GM21526 (cell line): ENCODE results near the gene SCARB1.

Source experiments
- ATAC-seq: cut with Tn5 transposase; IDR thresholded peaks from one replicate; pipeline ENCODE4 v1.9.1; 2021; ENCODE audit warnings: moderate library complexity; ENCODE audit not compliant: unreplicated experiment, low FRiP score

SCARB1 gene

DNA sequence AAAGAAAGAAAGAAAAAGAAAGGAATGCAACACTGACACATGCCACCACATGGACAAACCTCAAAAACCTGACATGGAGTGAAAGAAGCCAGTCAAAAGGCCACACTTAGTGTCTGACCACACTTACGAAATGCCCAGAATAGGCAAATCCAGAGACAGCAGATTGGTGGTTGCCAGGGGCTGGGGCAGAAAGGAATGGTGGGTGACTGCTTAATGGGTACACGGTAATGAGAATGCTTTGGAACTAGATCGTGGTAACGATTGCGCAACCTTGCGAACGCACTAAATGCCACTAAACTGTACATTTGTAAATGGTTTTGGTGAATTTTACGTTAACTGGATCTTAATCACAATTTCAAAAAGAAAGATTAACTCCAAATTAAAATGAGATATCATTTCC lies 39.5 kb downstream of the SCARB1 start:
- no peak for ATAC-seq

DNA sequence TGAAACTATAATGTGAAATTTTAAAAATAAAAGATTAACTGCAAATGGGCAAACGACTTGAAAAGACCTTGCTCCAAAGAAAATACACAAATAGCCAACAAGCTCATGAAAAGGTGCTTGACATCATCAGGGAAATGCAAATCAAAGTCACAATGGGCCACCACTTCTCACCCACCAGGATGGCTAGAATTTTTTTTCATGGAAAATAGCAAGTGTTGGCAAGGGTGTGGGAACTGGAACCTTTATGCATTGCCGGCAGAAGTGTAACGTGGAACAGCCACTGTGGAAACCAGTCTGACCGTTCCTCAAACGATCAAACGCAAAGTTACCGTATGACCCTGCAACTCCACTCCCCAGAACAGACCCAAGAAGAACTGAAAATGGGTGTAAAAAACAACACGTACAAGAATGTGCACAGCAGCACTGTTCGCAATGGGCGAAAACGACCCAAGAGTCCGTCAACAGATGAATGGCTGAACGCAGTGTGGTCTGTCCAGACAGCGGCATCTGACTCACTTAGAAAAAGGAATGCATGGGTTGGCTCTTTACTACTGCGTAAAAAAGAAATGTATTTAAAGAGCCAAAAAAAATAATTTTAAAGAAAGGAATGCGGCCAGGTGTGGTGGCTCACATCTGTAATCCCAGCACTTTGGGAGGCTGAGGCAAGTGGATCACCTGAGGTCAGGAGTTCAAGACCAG lies 40.2 kb downstream of the SCARB1 start:
- no peak for ATAC-seq

DNA sequence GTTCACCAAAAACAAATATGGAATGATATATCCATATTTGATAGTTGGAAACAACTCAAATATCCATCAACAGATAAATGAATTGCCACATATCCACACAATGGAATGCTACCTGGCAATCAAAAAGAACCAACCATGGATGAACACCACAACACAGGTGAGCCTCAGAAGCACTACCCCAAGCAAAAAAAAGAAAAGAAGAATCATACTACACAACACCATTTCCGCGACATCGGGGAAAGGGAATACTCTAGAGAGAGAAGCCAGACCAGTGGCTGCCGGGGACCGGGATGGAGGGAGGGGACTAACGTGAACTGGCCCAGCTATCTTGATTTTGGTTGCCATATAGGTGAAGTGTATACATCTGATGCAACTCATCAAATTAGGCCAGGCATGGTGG lies 41.4 kb downstream of the SCARB1 start:
- no peak for ATAC-seq

DNA sequence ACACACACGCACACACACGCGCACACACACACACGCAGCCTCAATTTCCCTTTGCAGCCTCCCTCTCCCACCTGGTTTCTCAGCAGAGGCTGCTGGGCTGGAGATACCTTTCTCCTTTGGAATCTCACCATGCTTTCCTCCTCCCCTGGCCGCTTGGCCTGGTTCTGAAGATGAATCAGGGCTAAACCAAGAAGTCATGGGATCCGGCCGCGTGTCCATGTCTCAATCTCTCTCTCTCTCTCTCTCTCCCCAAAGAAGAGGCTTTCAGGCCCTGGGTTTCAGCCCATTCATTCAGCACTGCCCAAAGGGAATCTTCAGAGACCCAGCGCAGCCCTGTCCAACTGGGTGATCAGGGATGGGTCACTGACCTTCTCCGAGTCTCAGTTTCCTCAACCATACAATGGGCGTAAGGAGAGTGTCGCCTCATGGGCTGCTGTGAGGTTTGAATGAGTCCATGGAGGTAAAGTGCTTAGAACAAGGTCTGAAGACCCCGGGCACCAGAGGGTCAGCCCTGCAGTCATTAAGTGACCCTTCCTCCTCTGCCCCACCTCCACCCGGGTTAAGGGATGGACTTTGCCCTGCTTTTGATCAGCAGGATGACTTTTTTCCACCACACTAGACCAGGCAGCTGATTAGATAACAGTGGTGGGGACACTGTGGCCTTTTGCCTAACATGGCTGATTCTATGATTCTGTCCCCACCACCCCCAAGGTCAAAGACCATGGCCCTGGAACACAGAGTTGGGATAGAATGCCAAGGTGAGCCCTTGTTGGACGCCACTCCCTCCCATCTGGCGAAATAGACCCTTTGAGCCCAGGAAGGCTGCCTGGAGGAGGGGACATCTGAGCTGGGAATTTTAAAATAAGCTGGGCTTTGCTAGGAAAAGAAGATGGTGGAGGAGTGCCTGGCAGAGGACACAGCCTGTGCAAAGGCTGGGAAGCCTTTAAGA lies 42.1 kb downstream of the SCARB1 start:
- no peak for ATAC-seq

DNA sequence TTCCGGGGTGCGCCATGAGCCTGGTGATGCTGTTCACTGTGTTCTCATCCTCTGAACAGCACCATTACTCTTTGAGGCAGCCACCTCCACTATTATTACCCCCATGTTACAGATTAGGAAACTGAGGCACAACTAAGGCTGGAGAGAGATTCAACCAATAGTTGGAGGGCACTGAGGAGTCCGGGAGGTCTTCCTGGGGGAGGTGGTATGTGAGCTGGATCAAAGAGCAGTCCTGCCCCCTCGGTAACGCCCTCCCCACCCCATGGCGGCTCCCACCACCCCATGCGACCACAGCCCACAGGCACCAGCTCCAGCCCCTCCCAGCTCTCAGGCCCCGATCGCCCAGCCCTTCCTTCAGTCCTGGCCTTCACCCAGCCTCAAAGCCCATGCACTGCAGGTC lies 43.5 kb downstream of the SCARB1 start:
- ATAC-seq, result no peak

DNA sequence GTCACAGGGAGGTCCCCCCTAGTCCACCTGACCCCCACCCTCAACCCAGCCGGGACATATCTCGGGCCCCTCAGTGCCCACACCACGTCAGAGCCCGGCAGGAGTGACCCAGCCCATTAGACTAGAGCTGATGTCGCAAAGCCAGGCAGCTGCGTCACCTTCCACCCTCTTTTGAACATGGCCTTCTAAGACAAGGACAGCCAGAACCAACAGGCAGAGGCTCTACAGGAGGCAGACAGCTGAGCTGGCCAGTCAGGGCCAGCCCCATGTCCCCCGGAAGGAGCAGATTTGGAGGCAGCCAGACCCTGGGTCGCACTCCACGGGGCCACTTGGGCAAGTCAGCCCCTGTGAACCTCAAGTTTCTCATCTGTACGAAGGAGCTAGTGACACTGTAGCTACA lies 44.1 kb downstream of the SCARB1 start:
- no peak for ATAC-seq

DNA sequence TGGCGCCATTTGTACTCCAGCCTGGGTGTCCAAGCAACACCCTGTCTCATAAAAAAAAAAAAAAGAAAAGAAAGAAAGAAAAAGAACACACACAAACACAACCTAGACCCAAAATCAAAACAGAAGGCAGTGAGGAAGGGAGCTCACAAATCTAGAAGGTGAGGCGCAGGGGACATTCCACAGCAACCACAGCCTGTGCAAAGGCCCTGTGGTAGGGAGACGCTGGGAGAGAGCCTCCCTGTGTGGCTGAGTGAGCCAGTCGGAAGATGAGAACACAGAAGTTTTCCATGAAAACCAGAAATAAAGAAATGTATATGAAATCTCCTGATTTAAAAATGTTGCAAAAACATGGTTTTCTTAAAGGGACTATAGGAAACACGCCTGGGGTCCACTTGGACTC lies 44.6 kb downstream of the SCARB1 start:
- no peak for ATAC-seq

DNA sequence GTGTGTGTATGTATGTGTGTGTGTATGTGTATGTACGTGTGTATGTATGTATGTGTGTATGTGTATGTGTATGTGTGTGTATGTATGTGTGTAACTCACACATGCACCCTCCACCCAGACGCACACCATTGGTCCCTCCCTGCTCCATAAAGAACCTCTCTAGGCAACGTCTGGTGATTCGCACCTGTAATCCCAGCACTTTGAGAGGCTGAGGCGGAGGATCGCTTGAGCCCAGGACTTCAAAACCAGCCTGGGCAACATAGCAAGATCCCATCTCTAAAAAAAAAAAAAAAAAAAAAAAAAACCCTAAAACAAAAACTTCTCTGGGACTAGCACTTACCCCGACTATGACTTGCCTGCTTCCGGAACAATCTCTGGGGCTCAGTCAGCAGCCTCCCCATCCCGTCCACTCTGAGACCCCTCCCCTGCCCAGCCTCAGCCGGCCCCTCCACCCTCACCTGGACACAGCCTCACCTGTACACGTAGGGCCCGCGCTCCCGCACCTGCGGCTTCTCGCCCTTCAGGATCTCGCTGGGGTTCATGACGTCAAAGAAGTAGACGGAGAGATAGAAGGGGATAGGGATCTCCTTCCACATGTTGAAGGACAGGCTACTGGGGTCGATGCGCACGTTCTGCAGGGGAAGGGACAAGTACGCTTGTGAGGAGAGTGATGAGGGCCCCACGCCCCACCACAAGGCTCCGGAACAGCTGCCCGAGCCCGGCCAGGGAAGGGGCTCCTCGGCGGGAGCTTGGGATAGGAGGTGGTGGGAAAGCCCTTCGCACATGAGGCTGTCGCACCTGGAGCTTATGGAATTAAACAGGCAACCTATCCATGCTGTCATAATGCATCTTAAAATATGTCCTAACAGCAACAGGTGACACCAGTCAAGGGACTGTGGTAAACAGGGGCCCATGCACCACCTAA lies 46.3 kb downstream of the SCARB1 start:
- ATAC-seq, result no peak

DNA sequence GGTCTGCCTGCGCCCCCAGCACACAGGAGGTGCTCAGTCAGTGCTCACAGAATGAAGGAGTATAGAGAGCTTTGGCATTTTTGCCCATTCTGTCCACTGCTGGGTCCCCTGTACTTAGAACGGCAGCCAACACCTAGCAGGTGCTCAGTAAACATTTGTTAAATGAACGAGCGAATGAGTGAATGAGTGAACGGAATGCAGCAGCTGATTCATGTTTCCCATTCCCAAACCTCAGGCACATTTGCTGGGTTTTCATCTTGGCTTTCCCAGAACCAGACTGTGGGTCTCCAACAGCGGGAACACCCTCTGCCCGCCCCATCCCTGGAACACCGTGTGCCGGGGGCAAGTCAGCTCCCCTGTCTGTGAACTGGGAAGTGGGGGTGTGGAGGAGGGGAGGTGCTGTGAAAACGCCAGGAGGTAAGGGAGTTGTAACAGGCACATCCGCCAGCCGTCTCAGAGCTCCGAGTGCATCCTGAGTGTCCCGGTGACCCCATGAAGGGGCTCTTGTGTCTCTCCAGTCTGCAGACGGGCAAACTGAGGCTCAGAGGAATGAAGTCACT lies 47.3 kb downstream of the SCARB1 start:
- no peak for ATAC-seq

DNA sequence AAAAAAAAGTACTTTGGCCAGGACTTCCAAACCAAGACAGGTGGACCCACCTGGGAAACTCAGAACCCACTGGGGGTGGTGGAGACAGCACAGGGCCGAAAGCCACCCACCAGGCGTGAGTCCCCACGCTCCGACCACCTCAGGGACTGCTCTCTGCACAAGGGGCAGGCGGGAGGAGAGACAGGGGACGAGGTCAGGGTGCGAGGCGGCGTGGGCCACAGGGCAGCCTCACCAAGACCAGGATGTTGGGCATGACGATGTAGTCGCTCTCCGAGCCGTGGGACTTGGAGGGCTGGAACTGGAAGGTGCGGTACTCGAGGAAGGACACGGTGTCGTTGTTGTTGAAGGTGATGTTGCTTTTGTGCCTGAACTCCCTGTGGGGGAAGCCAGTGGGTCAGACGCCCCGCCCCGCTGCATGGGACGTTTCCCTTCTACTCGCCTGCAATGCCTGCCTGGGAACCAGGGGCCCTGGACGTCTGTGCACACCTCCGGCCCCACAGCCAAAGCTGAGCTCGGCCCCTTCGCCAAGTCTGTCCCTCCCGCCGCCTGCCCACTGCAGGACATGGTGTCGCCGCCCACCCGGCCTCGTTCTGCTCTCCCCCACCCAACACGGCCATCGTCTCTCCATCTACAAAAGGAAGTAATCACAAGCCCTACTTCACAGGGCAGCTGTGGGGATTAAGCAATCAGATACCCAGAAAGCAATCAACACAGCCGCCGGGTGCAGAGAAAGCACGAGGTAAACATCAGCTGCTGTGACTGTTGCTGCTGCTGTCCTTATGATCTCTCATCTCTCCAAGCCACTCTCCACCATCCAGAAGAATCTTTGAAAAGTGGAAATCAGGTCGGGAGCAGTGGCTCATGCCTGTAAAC lies 48.7 kb downstream of the SCARB1 start:
- ATAC-seq, result no peak

DNA sequence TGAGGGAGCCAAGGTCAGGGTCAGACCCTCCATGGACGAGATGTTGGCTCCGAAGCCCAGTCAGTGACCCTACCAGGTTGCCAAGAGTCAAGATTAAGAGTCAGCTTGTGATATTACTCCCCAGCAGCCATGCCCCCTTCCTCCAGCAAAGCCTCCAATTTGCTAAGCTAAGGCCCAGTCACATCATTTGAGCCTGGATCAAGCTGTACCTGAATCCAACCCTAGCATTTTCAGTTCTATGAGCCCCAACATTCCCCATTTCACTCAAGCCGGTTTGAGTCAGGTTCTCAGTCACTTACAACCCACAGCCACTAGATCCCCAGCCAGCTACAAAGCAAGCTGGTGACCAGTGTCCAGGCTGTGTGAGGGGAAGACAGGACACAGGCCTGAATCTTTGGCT lies 49.9 kb downstream of the SCARB1 start:
- ATAC-seq, result no peak

DNA sequence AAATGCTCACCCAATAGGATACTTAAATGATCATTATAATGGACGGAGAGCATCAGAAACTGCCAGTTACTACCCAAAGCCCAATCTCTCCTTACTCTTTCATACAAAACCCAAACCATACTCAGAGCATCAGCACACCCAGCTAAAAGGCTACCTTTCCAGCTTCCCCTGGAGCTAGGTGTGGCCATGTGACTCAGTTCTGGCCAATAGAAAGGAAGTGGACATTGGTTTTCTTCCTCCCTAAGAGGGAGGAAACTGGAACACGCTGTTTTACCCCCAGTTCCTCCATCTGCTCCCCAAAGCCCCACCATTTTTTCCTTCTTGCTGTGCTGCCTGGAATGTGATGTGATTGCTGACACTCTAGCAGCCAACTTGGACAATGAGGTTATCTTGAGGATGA lies 50.7 kb downstream of the SCARB1 start:
- ATAC-seq, result no peak

DNA sequence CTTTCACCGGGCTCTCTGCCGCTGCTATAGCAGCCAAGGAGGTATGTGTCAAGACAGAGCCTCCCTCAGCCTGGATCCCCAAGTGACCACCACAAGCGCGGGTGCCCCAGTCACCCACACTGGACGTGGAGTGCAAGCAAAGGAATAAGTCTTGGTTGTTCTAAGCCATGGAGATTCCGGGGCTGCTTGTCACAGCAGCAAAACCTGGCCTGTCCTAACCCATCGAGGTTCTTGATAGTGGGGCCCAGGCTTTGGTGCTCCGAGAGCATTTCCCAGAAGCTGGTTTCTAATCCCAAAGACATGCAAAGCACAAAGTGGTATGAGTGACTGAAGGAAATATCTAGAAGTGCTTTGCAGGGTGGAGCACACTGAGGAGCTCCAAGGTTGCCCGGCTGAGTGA lies 51.3 kb downstream of the SCARB1 start:
- no peak for ATAC-seq

DNA sequence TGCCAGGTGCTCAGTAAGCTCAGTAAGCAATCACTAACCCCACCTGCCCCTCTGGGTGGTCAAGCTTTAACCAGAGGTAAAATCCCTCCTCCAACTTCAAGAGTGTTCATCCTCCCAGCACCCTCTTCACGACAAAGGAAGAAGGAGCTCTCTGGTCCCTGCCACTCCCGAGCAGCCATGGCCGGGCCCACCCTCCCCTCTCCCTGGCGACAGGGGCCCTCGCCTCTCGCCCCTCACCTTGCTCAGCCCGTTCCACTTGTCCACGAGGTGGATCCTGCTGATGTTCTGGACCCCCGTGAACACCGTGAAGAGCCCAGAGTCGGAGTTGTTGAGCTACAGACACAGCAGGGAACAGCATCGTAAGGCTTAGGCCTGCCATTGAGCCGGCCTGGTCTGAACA lies 52.0 kb downstream of the SCARB1 start:
- ATAC-seq, result no peak

DNA sequence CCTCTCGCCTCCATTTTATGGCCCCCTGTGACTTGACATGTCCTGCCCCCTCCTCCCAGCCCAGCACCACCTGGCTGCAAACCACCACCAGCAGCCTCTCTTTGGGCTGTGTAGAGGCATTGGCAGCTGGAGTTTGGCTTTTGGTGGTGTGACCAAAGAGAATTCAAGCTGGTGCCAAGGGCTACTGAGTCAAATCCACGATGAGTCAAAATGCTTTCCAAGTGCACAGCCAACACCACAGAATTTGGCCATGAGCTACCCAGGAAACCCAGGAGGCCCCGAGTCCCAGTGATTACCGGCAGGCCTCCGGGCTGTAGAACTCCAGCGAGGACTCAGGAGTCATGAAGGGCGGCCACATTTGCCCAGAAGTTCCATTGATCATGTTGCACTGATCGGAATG lies 53.8 kb downstream of the SCARB1 start:
- ATAC-seq, result no peak

DNA sequence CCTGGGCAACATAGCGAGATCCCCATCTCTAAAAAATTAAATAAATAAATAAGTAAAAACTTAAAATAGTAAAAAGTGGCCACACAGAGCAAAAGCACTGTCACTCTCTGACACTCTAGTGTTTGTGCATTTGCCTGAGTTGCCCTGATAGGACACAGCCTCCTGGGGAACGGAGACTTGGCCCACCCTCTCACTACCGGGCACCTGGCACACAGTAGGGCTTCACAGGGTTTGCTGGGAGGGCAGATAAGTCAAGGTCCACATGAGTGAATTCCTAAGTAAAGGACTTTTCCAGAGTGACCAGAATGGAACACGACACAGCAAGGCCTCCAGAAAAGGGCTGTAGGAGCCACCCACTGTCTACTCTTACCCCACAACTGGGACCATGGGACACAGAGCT lies 54.3 kb downstream of the SCARB1 start:
- ATAC-seq, result no peak

DNA sequence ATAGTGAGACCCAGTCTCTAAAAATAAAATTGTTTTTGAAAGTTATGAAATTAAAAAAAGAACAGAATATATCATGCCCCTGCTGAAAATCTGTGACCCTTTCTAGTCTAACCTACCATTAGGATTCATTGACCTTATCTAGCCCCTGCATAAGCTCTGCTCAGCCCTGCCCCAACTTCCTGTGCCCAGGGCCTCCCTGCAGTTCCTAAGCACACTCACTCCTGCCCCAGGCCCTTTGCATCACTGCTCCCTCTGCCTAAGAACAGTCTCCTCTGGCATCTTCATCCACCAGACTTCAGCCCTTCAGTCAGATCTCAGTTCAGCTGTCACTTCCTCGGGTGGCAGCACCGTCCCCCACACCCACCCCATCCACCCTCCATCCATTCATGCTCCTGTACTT lies 55.4 kb downstream of the SCARB1 start:
- ATAC-seq, result no peak

DNA sequence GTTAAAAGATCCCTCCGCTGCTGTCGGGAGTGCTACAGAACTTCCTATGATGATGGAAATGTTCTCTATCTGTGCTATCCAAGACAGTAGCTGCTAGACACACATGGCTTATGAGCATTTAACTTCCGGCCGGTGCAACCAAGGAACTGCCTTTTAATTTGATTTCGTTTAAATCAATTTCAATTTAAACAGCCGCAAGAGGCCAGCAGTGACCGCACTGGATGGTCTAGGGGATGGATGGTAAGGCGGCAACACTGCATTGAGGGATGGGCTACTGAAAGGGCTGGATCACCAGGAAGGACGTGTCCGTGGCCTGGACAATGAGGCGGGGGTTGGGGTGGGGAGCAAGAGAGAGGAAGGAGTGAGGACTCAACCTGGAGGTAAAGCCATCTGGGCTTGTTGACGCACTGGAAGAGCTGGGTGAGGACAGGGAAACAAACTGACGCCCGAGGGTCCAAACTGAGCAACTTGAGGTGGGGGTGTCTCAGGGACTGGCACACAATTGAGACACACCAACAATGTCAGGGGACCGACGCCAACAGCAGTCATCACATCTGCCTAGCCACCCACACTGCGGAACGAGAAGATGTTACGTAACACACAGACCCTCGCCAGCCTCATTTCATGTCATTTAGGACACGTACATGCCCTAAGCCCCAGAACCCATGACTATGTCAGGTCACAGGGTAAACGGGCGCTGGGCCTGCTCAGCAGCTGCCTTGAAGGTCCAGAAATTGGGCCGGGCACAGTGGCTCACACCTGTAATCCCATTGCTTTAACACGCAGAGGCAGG lies 57.6 kb downstream of the SCARB1 start:
- ATAC-seq, result no peak

DNA sequence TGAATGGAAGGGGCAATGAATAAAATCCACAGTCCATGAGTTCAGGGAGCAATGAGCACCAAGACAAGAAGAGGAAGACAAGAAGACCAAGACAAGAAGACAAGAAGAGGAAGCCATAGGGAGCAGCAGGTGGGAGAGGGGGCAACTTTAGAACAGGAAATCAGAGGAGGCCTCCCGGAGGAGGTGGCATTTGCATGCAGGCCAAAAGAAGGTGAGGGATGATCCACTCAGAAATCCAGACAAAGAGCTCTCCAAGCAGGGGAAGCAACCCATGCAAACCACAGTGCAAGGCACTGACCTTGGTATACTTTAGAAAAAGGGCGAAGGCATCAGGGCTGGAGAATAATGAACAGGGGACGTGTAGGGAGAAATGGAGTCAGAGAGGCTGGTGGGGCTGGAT lies 58.6 kb downstream of the SCARB1 start:
- no peak for ATAC-seq
